ENCODE measurements around the gene SYNDIG1.

Gene SYNDIG1

GRCh38 chr20:24676978-24677370 lies 207.5 kb downstream of the SYNDIG1 start:
- no peak for DNase-seq (ENCODE audit: low read depth in 1 of 2, low spot score in 1 of 2)
- in situ Hi-C loops (cut with HindIII; ENCODE audit: low pct_unique_long_range_greater_than_20kb, low sequenced_read_pairs), result no loop called here
- no peak for TF ChIP-seq JUND (IDR thresholded peaks at IDR 0.05; ENCODE audit: low read depth)

GRCh38 chr20:24677626-24678315 lies 208.3 kb downstream of the SYNDIG1 start:
- in situ Hi-C loops (cut with HindIII; ENCODE audit: low pct_unique_long_range_greater_than_20kb, low sequenced_read_pairs), result no loop called here
- no peak for TF ChIP-seq JUND (IDR thresholded peaks at IDR 0.05; ENCODE audit: low read depth)
- no peak for DNase-seq (ENCODE audit: low read depth in 1 of 2, low spot score in 1 of 2)

- DNase-seq (ENCODE audit: low read depth in 1 of 2, low spot score in 1 of 2), result no peak
- in situ Hi-C loops (cut with HindIII; ENCODE audit: low pct_unique_long_range_greater_than_20kb, low sequenced_read_pairs), result no loop called here
- no peak for TF ChIP-seq JUND (IDR thresholded peaks at IDR 0.05; ENCODE audit: low read depth)
Measured at GRCh38 chr20:24678351-24679106, 209.1 kb downstream of the SYNDIG1 start.

DNA sequence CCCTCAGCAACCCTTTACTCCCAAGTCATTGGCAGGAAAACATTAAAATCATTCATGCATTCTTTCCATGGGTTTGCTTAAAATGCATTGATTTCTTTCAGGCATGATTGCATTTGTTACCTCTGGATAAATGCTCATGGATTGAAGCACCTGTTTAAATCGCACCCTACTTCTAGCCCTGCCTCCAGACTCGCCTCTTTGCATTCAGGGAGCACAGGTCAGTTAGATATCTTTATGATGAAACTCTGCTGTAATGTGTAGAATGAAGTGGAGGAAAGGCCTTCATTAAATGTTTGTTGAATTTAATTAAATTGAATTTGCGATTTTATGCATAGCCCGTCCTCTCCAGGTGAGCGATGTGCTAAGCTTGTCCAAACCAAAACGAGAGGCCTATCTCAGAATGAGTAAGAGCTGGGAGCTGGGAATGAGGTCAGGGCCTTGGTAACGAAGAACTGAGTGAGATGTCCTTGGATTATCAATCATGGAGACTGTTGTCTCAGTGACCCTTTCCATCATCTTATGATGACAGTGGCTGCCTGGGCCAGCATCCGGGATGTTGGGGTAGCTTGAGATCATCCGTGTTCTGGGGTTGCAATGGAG lies 210.1 kb downstream of the SYNDIG1 start:
- DNase-seq (ENCODE audit: low read depth in 1 of 2, low spot score in 1 of 2), result no peak
- no peak for TF ChIP-seq JUND (IDR thresholded peaks at IDR 0.05; ENCODE audit: low read depth)
- in situ Hi-C loops (cut with HindIII; ENCODE audit: low pct_unique_long_range_greater_than_20kb, low sequenced_read_pairs), result no loop called here

GRCh38 chr20:24681634-24682495 lies 212.4 kb downstream of the SYNDIG1 start:
- no peak for TF ChIP-seq JUND (IDR thresholded peaks at IDR 0.05; ENCODE audit: low read depth)
- DNase-seq (ENCODE audit: low read depth in 1 of 2, low spot score in 1 of 2), result no peak
- in situ Hi-C loops (cut with HindIII; ENCODE audit: low pct_unique_long_range_greater_than_20kb, low sequenced_read_pairs), result no loop called here

GRCh38 chr20:24682496-24682985 lies 213.1 kb downstream of the SYNDIG1 start:
- in situ Hi-C loops (cut with HindIII; ENCODE audit: low pct_unique_long_range_greater_than_20kb, low sequenced_read_pairs), result no loop called here
- no peak for DNase-seq (ENCODE audit: low read depth in 1 of 2, low spot score in 1 of 2)
- TF ChIP-seq JUND (IDR thresholded peaks at IDR 0.05; ENCODE audit: low read depth), result no peak

- DNase-seq (ENCODE audit: low read depth in 1 of 2, low spot score in 1 of 2), result no peak
- in situ Hi-C loops (cut with HindIII; ENCODE audit: low pct_unique_long_range_greater_than_20kb, low sequenced_read_pairs), result no loop called here
- no peak for TF ChIP-seq JUND (IDR thresholded peaks at IDR 0.05; ENCODE audit: low read depth)
Measured at GRCh38 chr20:24683676-24684075, 214.2 kb downstream of the SYNDIG1 start.

DNA sequence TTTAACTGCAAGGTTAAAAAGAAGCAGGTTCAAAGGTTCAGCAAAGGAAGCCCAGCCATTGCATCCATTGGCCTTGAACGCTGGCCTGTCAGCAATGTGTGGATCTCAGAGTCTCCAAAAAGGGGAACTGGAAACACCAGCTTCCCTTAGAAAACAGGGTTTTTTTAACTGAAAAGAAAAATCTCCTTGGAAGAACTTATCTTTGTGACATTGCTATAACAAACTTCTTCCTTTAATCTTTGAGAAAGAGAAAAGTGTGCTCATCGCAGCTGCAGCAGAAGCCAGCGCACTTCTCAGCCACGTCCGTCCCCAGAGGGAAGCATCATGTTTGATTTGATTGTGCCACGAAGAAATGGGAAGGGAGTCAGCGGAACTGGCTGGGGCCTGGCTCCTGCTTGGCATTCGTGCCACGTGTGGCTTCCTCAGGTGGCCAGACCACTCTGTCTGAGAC lies 215.0 kb downstream of the SYNDIG1 start:
- in situ Hi-C loops (cut with HindIII; ENCODE audit: low pct_unique_long_range_greater_than_20kb, low sequenced_read_pairs), result no loop called here
- no peak for TF ChIP-seq JUND (IDR thresholded peaks at IDR 0.05; ENCODE audit: low read depth)

DNA sequence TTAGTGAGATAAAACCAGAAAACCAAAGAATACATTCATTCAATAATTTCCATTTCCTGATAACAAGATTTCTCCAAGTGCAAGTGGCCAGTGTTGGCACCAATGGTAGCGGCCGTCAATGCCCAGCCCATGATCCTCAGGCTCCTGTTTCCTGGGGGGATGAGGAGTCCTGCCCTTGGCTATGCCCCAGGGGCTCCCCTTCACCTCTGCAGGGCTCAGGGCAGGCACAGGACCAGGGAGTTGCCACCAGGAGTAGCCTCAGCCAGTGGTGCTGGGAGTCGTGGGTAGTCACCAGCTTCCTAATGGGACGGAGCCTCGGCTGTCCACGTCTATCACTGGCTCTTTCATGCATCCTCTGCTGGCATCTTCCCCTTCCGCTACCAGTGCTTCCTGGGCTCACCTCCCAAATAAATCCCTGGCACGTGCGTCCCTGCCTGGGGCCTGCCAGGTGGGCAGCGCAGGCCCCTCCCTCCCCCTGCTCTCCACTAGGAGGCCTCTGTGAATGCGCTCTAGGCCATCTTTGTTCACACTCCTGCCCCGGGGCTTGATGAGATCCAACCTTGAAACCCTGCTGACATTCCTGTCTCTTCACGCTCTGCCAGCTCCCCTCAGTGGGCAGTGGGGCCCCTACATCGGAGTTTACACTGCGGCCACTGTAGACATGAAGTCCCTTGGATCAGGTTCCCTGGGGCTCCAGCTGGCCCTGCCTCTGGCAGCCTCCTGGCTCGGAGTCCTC lies 215.7 kb downstream of the SYNDIG1 start:
- in situ Hi-C loops (cut with HindIII; ENCODE audit: low pct_unique_long_range_greater_than_20kb, low sequenced_read_pairs), result no loop called here
- DNase-seq (ENCODE audit: low read depth in 1 of 2, low spot score in 1 of 2), result no peak
- no peak for TF ChIP-seq JUND (IDR thresholded peaks at IDR 0.05; ENCODE audit: low read depth)

More for the DNA sequence above, 215.0 kb downstream of the SYNDIG1 start:
- DNase-seq (ENCODE audit: low read depth in 1 of 2, low spot score in 1 of 2), result no peak

- no peak for DNase-seq (ENCODE audit: low read depth in 1 of 2, low spot score in 1 of 2)
- in situ Hi-C loops (cut with HindIII; ENCODE audit: low pct_unique_long_range_greater_than_20kb, low sequenced_read_pairs), result no loop called here
Measured at GRCh38 chr20:24685736-24686135, 216.3 kb downstream of the SYNDIG1 start.

DNA sequence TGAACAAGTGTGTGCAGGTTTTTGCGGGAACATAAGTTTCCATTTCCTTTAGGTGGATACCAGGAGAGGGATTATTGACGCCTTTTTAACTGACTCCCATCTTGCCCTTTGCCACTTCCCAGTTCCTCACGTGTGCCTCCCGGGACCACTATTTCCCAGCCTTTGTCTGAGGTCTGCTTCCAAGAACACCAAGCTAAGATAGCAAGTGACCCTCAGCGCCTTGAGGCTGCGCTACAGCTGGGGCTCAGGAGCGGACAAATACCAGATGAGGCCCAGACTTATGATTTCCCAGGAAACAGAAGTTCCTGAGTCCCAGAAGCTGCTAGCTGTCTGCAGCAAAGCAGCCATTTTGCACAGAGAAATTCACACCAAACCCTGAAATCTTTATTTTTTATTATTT lies 216.7 kb downstream of the SYNDIG1 start:
- no peak for TF ChIP-seq JUND (IDR thresholded peaks at IDR 0.05; ENCODE audit: low read depth)
- in situ Hi-C loops (cut with HindIII; ENCODE audit: low pct_unique_long_range_greater_than_20kb, low sequenced_read_pairs), result no loop called here
- DNase-seq (ENCODE audit: low read depth in 1 of 2, low spot score in 1 of 2), result no peak

More at GRCh38 chr20:24685736-24686135, 216.3 kb downstream of the SYNDIG1 start:
- no peak for TF ChIP-seq JUND (IDR thresholded peaks at IDR 0.05; ENCODE audit: low read depth)

Measured in T47D (cell line).